Esophagus (tissue), 2 donors: ENCODE measurements around the gene AUTS2. TPM values are rescaled to one million over a fixed set of nuclear protein-coding genes. Genes with fewer than 3 reads are reported as not detected.

Experiments used
- H3K27ac ChIP-seq, 2 donors: one replicate each; pipeline ENCODE4 v1.5.1; 2013; ENCODE audit warnings: low read depth in 2 of 2, mild to moderate bottlenecking in 2 of 2, inconsistent platforms in 1 of 2, low read length in 1 of 2, moderate library complexity in 1 of 2
- H3K27me3 ChIP-seq, 2 donors: one replicate each; pipeline ENCODE4 v1.6.1; 2013; ENCODE audit warnings: low read length in 2 of 2, control low read depth in 1 of 2, mild to moderate bottlenecking in 1 of 2; ENCODE audit not compliant: insufficient read depth in 2 of 2, control insufficient read depth in 1 of 2
- H3K36me3 ChIP-seq, 2 donors: one replicate each; pipeline ENCODE4 v1.6.1; 2013; ENCODE audit warnings: low read length in 1 of 2; ENCODE audit not compliant: control insufficient read depth in 2 of 2, insufficient read depth in 2 of 2
- H3K4me1 ChIP-seq, 2 donors: one replicate each; pipeline ENCODE4 v1.6.1; 2013; ENCODE audit warnings: low read length in 1 of 2; ENCODE audit not compliant: control insufficient read depth in 2 of 2, insufficient read depth in 2 of 2
- H3K4me3 ChIP-seq, 2 donors: one replicate each; pipeline ENCODE4 v1.5.1; 2013; ENCODE audit warnings: low read length in 2 of 2, mild to moderate bottlenecking in 2 of 2, low read depth in 1 of 2, moderate library complexity in 1 of 2
- H3K9me3 ChIP-seq, 2 donors: one replicate each; pipeline ENCODE4 v1.6.1; 2013; ENCODE audit warnings: mild to moderate bottlenecking in 2 of 2, low read depth in 1 of 2, low read length in 1 of 2, moderate library complexity in 1 of 2; ENCODE audit not compliant: control insufficient read depth in 2 of 2, insufficient read depth in 1 of 2
- WGBS, 2 donors: extraction: QIAGEN DNeasy Blood & Tissue Kit; methylation state at CpG; one replicate each; pipeline ENCODE4 v1.1.7; 2013; 5-methylcytosine and 5-hydroxymethylcytosine counted together
- polyA plus RNA-seq, 2 donors: library from polyadenylated mRNA; stranded (reverse); fragments of 200-250 nt; gene quantifications; one replicate each; pipeline ENCODE4 v1.2.3, GENCODE V29; 2013
- donor health status: healthy with polysubstance abuse.
- donor health status: Bipolar disorder and iron deficiency.

Gene AUTS2
- polyA plus RNA-seq, 2 donors = 8.3 to 15.6 TPM

- no peaks in the 10 kb centered on the region for H3K27me3 ChIP-seq
- H3K4me1 ChIP-seq = no peaks in the 10 kb centered on the region
- H3K36me3 ChIP-seq = peaks cover 18 to 50% of the 10 kb centered on the region in 2 donors
- WGBS, 2 donors = 88 to 90% methylated on average over 7 of the region's 7 CpGs
- no peak overlapping the region for H3K4me3 ChIP-seq
- H3K27ac ChIP-seq = no peak overlapping the region
- no peaks in the 10 kb centered on the region for H3K9me3 ChIP-seq
Observed at GRCh38 chr7:70788276-70788675, 1190.0 kb downstream of the AUTS2 start.

GRCh38 chr7:70789481-70790214 is 1191.4 kb downstream of the AUTS2 start:
- Histone ChIP-seq H3K9me3 (no peaks in the 10 kb centered on the region), H3K4me3 (no peak overlapping the region), H3K27me3 (no peaks in the 10 kb centered on the region), H3K27ac (no peak overlapping the region), H3K36me3 (peaks cover 18 to 50% of the 10 kb centered on the region in 2 donors), H3K4me1 (no peaks in the 10 kb centered on the region)
- WGBS, 2 donors = 97% methylated on average over 43 of the region's 43 CpGs

GRCh38 chr7:70790215-70791073 is 1192.2 kb downstream of the AUTS2 start:
- H3K36me3 ChIP-seq = peaks cover 14 to 42% of the 10 kb centered on the region in 2 donors

GRCh38 chr7:70791341-70791740 is 1193.1 kb downstream of the AUTS2 start:
- Histone ChIP-seq H3K9me3 (no peaks in the 10 kb centered on the region), H3K27ac (no peak overlapping the region), H3K4me3 (no peak overlapping the region), H3K27me3 (no peaks in the 10 kb centered on the region), H3K4me1 (no peaks in the 10 kb centered on the region), H3K36me3 (peaks cover 6 to 34% of the 10 kb centered on the region in 2 donors)
- WGBS, 2 donors = 85 to 86% methylated on average over 6 of the region's 6 CpGs

More at GRCh38 chr7:70790215-70791073, 1192.2 kb downstream of the AUTS2 start:
- Histone ChIP-seq H3K27ac (no peak overlapping the region), H3K4me3 (no peak overlapping the region), H3K9me3 (no peaks in the 10 kb centered on the region), H3K27me3 (no peaks in the 10 kb centered on the region), H3K4me1 (no peaks in the 10 kb centered on the region)
- 96 to 97% methylated on average over 63 of the region's 63 CpGs for WGBS, 2 donors

- WGBS, 2 donors = 83 to 91% methylated on average over 8 of the region's 8 CpGs
- Histone ChIP-seq H3K4me3 (no peak overlapping the region), H3K36me3 (peaks cover 6 to 24% of the 10 kb centered on the region in 2 donors), H3K27ac (no peak overlapping the region), H3K27me3 (no peaks in the 10 kb centered on the region), H3K4me1 (no peaks in the 10 kb centered on the region), H3K9me3 (no peaks in the 10 kb centered on the region)
Observed at GRCh38 chr7:70793060-70793459, 1194.8 kb downstream of the AUTS2 start.

GRCh38 chr7:70793821-70794220 is 1195.5 kb downstream of the AUTS2 start:
- WGBS, 2 donors = 84 to 96% methylated on average over 9 of the region's 9 CpGs
- H3K4me1 ChIP-seq = no peaks in the 10 kb centered on the region
- peaks cover 6 to 24% of the 10 kb centered on the region in 2 donors for H3K36me3 ChIP-seq
- no peaks in the 10 kb centered on the region for H3K9me3 ChIP-seq
- no peak overlapping the region for H3K4me3 ChIP-seq
- no peaks in the 10 kb centered on the region for H3K27me3 ChIP-seq
- H3K27ac ChIP-seq = no peak overlapping the region

- H3K27ac ChIP-seq = no peak overlapping the region
- H3K36me3 ChIP-seq = peaks cover 3 to 16% of the 10 kb centered on the region in 2 donors
- WGBS, 2 donors = 96% methylated on average over 8 of the region's 8 CpGs
- H3K27me3 ChIP-seq = no peaks in the 10 kb centered on the region
- H3K4me1 ChIP-seq = no peaks in the 10 kb centered on the region
- H3K4me3 ChIP-seq = no peak overlapping the region
- peaks cover 0 to 2% of the 10 kb centered on the region in 2 donors for H3K9me3 ChIP-seq
Observed at GRCh38 chr7:70794962-70795361, 1196.7 kb downstream of the AUTS2 start.

- Histone ChIP-seq H3K4me1 (no peaks in the 10 kb centered on the region), H3K9me3 (peaks cover 0 to 5% of the 10 kb centered on the region in 2 donors), H3K36me3 (peaks cover 0 to 6% of the 10 kb centered on the region in 2 donors), H3K27ac (no peak overlapping the region), H3K27me3 (no peaks in the 10 kb centered on the region), H3K4me3 (no peak overlapping the region)
- WGBS, 2 donors = 91 to 92% methylated on average over 5 of the region's 5 CpGs
Observed at GRCh38 chr7:70795948-70796347, 1197.7 kb downstream of the AUTS2 start.

- Histone ChIP-seq H3K4me1 (no peaks in the 10 kb centered on the region), H3K36me3 (no peaks in the 10 kb centered on the region), H3K9me3 (peaks cover 0 to 7% of the 10 kb centered on the region in 2 donors), H3K27me3 (no peaks in the 10 kb centered on the region), H3K4me3 (no peak overlapping the region), H3K27ac (no peak overlapping the region)
- WGBS, 2 donors = 52 to 69% methylated on average over 6 of the region's 6 CpGs
Observed at GRCh38 chr7:70797109-70797514, 1198.8 kb downstream of the AUTS2 start.
